GM12878 (cell line): ENCODE results near the gene GRK5. TPM values are rescaled to one million over a fixed set of nuclear protein-coding genes. Genes with fewer than 3 reads are reported as not detected.

Experiments
- ATAC-seq: fragments of 200-7000 bp; cut with Tn5 transposase; 3 replicates; pipeline ENCODE4 v1.9.1; 2020; ENCODE audit warnings: mild to moderate bottlenecking, moderate library complexity
- BruUV-seq: library from RNA; stranded (reverse); fragments of 400-500 nt; replicated peaks from 2 replicates; lab custom pipeline; 2021; lab: Mats Ljungman, UMichigan
- CTCF ChIA-PET: fragments of 300-600 bp; sonication (Branson Sonifier 250); formaldehyde crosslinking; extraction: SDS; loops from one replicate; lab custom pipeline; 2021; ENCODE audit warnings: inconsistent platforms; lab: Yijun Ruan, JAX
- POLR2A ChIA-PET: fragments of 350-600 bp; formaldehyde crosslinking; extraction: SDS; loops from one replicate; lab custom pipeline; 2021; ENCODE audit warnings: inconsistent platforms; lab: Charles Lee
- RAD21 ChIA-PET: fragments of 300-600 bp; sonication (Branson Sonifier 250); formaldehyde crosslinking; loops from one replicate; lab custom pipeline; 2023; ENCODE audit warnings: antibody characterized with exemption; ENCODE audit not compliant: unreplicated experiment; lab: Charles Lee
- SMC1A ChIA-PET: fragments of 300-600 bp; sonication (Branson Sonifier 250); formaldehyde crosslinking; loops from one replicate; lab custom pipeline; 2023; ENCODE audit not compliant: unreplicated experiment, uncharacterized antibody; lab: Charles Lee
- DNase-seq: peaks from one replicate; pipeline ENCODE4 v3.0.0-alpha.2; 2011; ENCODE audit warnings: low read depth, low spot score
- FAIRE-seq: peaks from 3 replicates; lab custom pipeline; 2011; peaks lifted over from hg19 to GRCh38; lab: Jason Lieb, UNC
- H2AFZ ChIP-seq: 2 replicates; pipeline ENCODE4 v1.6.0; 2011; ENCODE audit warnings: low read depth, low read length, control low read depth; ENCODE audit not compliant: control insufficient read depth
- H3K27ac ChIP-seq: 2 replicates; pipeline ENCODE4 v1.5.1; 2011; ENCODE audit warnings: control low read depth; ENCODE audit not compliant: control insufficient read depth, insufficient read depth
- H3K27me3 ChIP-seq, 2 experiments: replicated peaks in 1 of 2; 2 replicates each; pipeline versions ENCODE4 v1.6.0 to v1.6.1; 2011; ENCODE audit warnings: low read length in 1 of 2; ENCODE audit not compliant: control insufficient read depth in 2 of 2, insufficient read depth in 2 of 2
- H3K36me3 ChIP-seq, 2 experiments: 2 replicates each; pipeline ENCODE4 v1.5.1; 2011; ENCODE audit warnings: low read length in 1 of 2; ENCODE audit not compliant: control insufficient read depth in 2 of 2, insufficient read depth in 2 of 2
- H3K4me1 ChIP-seq: 2 replicates; pipeline ENCODE4 v1.6.1; 2011; ENCODE audit warnings: mild to moderate bottlenecking, low read length, moderate library complexity, mixed read lengths; ENCODE audit not compliant: control insufficient read depth, insufficient read depth
- H3K4me2 ChIP-seq: 2 replicates; pipeline ENCODE4 v1.6.0; 2011; ENCODE audit warnings: control low read depth; ENCODE audit not compliant: control insufficient read depth, insufficient read depth
- H3K4me3 ChIP-seq: fragments of 200-600 bp; sonication (generic); 2 replicates; pipeline ENCODE4 v1.5.1; 2016
- H3K79me2 ChIP-seq: 2 replicates; pipeline ENCODE4 v1.6.0; 2011; ENCODE audit warnings: low read length; ENCODE audit not compliant: control insufficient read depth, insufficient read depth
- H3K9ac ChIP-seq: 2 replicates; pipeline ENCODE4 v1.8.0; 2011; ENCODE audit warnings: low read length, control low read depth, mixed read lengths; ENCODE audit not compliant: control insufficient read depth, insufficient read depth
- H3K9me3 ChIP-seq: replicated peaks from 3 replicates; pipeline ENCODE4 v1.5.1; 2011; ENCODE audit warnings: mild to moderate bottlenecking, low read length; ENCODE audit not compliant: control insufficient read depth, insufficient read depth
- H4K20me1 ChIP-seq: 2 replicates; pipeline ENCODE4 v1.6.0; 2011; ENCODE audit not compliant: control insufficient read depth, insufficient read depth
- BRCA1 ChIP-seq: IDR thresholded peaks from 2 replicates; pipeline ENCODE4 v1.6.1; 2011; ENCODE audit warnings: low read depth, low read length, improper control_type of control experiment
- DPF2 ChIP-seq: fragments of 450-650 bp; IDR thresholded peaks from 2 replicates; pipeline ENCODE4 v1.6.1; 2017; ENCODE audit warnings: mild to moderate bottlenecking
- MEF2A ChIP-seq: IDR thresholded peaks from 2 replicates; pipeline ENCODE4 v1.6.1; 2011; ENCODE audit warnings: low read depth, mild to moderate bottlenecking, low read length, moderate library complexity; ENCODE audit not compliant: insufficient read depth
- RAD21 ChIP-seq: IDR thresholded peaks from 2 replicates; pipeline ENCODE4 v1.6.1; 2011; ENCODE audit warnings: mild to moderate bottlenecking, low read depth, low read length, moderate library complexity; ENCODE audit not compliant: insufficient read depth
- SREBF2 ChIP-seq: IDR thresholded peaks from 2 replicates; pipeline ENCODE4 v1.6.1; 2012; ENCODE audit warnings: mild to moderate bottlenecking, low read length
- TCF7 ChIP-seq: IDR thresholded peaks from 2 replicates; pipeline ENCODE4 v1.6.1; 2014; ENCODE audit warnings: antibody characterized with exemption, borderline replicate concordance
- USF1 ChIP-seq: IDR thresholded peaks from 2 replicates; pipeline ENCODE4 v1.6.1; 2011; ENCODE audit warnings: borderline replicate concordance, low read depth, mild to moderate bottlenecking, moderate library complexity, mixed read lengths, low read length; ENCODE audit not compliant: insufficient read depth; ENCODE audit errors: extremely low read length
- ZNF207 ChIP-seq: fragments of 450-650 bp; IDR thresholded peaks from 2 replicates; pipeline ENCODE4 v1.6.1; 2014; ENCODE audit warnings: antibody characterized with exemption, mild to moderate bottlenecking, borderline replicate concordance
- WGBS: methylation state at CpG from one replicate; pipeline ENCODE4 v1.1.6; 2016; ENCODE audit warnings: low lambda C conversion rate; ENCODE audit not compliant: insufficient replicate concordance, insufficient coverage; ENCODE audit errors: missing lambda C conversion rate; 5-methylcytosine and 5-hydroxymethylcytosine counted together
- in situ Hi-C: fragments of 300-500 bp; cut with MboI; formaldehyde crosslinking; loops from 9 replicates; pipeline ENCODE4 v1.14.3; 2018; ENCODE audit warnings: mixed read lengths
- intact Hi-C: fragments of 100-400 bp; cut with micrococcal nuclease; formaldehyde crosslinking; loops from one replicate; pipeline ENCODE4 v1.14.2; 2022; ENCODE audit not compliant: unreplicated experiment
- polyA plus RNA-seq, 11 experiments: library from polyadenylated mRNA; depleted of rRNA in 4 of 11; unstranded in 6 of 11; stranded (reverse) in 5 of 11; fragments of >200 nt; fragmentation: Nextera tagmentation in 4 of 11; fragmentation: Illumina TruSeq in 1 of 11; extraction: Ambion mirVana in 4 of 11; extraction: Trizol in 1 of 11; gene quantifications; 1 replicate in 1 of 11; 2 replicates in 10 of 11; pipeline versions ENCODE4 v1.2.1 to v1.2.3, GENCODE V29; 2011 to 2016; ENCODE audit warnings: inconsistent platforms in 2 of 11, missing spikeins in 2 of 11, low read depth in 1 of 11
- total RNA-seq, 4 experiments: library from RNA; depleted of rRNA in 3 of 4; stranded (reverse); fragments of >200 nt in 3 of 4; fragmentation: Illumina TruSeq in 1 of 4; extraction: Trizol in 1 of 4; gene quantifications; 2 replicates each; pipeline versions ENCODE4 v1.2.1 to v1.2.3, GENCODE V29; 2013 to 2021

Gene GRK5
- total and polyA plus RNA-seq, 10 of the 15 experiments (the other 5 are each of a cell fraction or from before 2014, with no cell fraction given): 0.11 to 22.1 (median 10.0) TPM

GRCh38 chr10:119456435-119456810, 249.1 kb downstream of the GRK5 start:
- Histone ChIP-seq H3K4me2 (no peak overlapping the region), H4K20me1 (no peaks in the 10 kb centered on the region), H3K4me3 (no peak overlapping the region), H3K27ac (no peak overlapping the region), H3K79me2 (no peaks in the 10 kb centered on the region), H3K4me1 (peaks cover 23% of the 10 kb centered on the region), H3K9me3 (no peaks in the 10 kb centered on the region), H3K27me3 (no peaks in the 10 kb centered on the region), H3K36me3 (no peaks in the 10 kb centered on the region; a peak in 1 of 4 replicates), H3K9ac (no peak overlapping the region), H2AFZ (no peak overlapping the region)
- ChIA-PET RAD21 (interaction anchor here (0.9 to 1.3 kb wide), 3 partner anchors 33 to 257 kb away, joined by 3 to 5 read pairs (median 3); no protein-coding TSS in a partner anchor), POLR2A (no interaction called here), SMC1A (interaction anchor here (1.2 to 1.4 kb wide), 2 partner anchors 21 to 34 kb away, joined by 5 to 6 read pairs; no protein-coding TSS in a partner anchor), CTCF (interaction anchor here (1.3 to 1.7 kb wide), 4 partner anchors 11 to 258 kb away, joined by 4 to 11 read pairs (median 6); no protein-coding TSS in a partner anchor)
- in situ Hi-C loops (no loop called here), intact Hi-C loops (no loop called here)
- TF ChIP-seq MEF2A: no peak
- TF ChIP-seq ZNF207: no peak
- no peak for TF ChIP-seq TCF7
- TF ChIP-seq BRCA1: no peak
- TF ChIP-seq SREBF2: no peak
- no peak for TF ChIP-seq DPF2
- no peak for TF ChIP-seq USF1
- TF ChIP-seq RAD21: no peak
- 91% methylated on average over 7 of the region's 7 CpGs for WGBS
- FAIRE-seq (no peak), ATAC-seq (no peak), DNase-seq (no peak)
- BruUV-seq: no TSS peak
